ENCODE measurements around the gene FARP1. TPM values are rescaled to one million over a fixed set of nuclear protein-coding genes. Genes with fewer than 3 reads are reported as not detected.

Gene FARP1
- total RNA-seq, 1 donor from 2014 or later: 110 TPM

DNA sequence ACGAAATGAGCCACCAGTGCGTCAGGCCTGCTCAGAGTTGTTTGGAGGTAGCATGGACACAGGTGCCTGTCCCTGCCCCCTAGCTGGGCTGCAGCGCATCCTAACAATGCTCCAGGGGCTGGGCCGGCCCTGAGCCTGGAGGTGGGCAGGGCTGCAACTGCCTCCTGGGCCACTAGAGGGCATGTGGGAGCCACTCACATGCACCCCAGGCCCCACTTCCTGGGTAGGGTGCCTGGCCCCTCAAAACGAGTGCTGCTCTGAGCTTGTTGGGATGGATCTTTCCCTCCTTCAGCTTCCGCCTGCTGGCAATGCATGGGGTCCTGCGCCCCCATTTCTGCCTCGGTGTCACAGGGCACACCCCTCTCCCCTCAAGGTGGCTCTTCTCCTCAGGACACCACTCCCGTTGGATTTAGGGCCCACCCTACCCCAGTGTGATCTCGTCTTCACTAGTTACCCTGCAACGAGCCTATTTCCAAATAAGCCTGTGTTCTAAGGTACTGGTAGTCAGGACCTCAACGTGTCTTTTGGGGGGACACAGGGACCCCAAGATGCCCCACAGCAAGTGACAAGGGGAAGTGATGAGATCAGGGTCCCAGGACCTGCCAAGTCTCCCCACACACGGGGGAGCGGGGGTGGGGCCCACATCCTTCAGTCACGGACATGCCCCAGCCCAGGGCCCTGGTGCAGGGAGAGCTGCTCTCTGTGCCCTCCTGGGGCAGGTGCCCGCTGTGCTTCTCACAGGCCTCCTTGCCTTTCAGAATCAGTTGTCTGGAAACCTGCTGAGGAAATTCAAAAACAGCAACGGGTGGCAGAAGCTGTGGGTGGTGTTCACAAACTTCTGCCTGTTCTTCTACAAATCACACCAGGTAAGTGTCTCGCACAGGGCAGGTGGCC lies 302.7 kb downstream of the FARP1 start:
- intact Hi-C loops (cut with DNase I): loop anchor here (10.0 kb wide), 1 partner anchor 209 kb away; no protein-coding TSS in a partner anchor
- peak; percentile 98 for TF ChIP-seq CTCF (IDR thresholded peaks at IDR 0.05)
- Histone ChIP-seq H3K36me3 (peaks cover 60% of the 10 kb centered on the region), H3K27ac (peak overlapping the region; percentile 4), H3K27me3 (ENCODE audit: low read depth) (no peaks in the 10 kb centered on the region), H3K4me1 (peaks cover 10% of the 10 kb centered on the region), H3K9me3 (no peaks in the 10 kb centered on the region), H3K4me3 (no peak overlapping the region)
- peak; percentile 89 to 91 for ATAC-seq
- peak; percentile 81 for DNase-seq

GRCh38 chr13:98446234-98446621 lies 303.3 kb downstream of the FARP1 start:
- DNase-seq: peak; percentile 39
- H3K4me3 ChIP-seq: no peak overlapping the region
- no peaks in the 10 kb centered on the region for H3K27me3 ChIP-seq (ENCODE audit: low read depth)
- peaks cover 57% of the 10 kb centered on the region for H3K36me3 ChIP-seq
- intact Hi-C loops (cut with DNase I): loop anchor here (10.0 kb wide), 1 partner anchor 209 kb away; no protein-coding TSS in a partner anchor
- TF ChIP-seq CTCF (IDR thresholded peaks at IDR 0.05): no peak
- peak overlapping the region; percentile 4 for H3K27ac ChIP-seq
- H3K4me1 ChIP-seq: peaks cover 15% of the 10 kb centered on the region
- ATAC-seq: no peak
- H3K9me3 ChIP-seq: no peaks in the 10 kb centered on the region

GRCh38 chr13:98447130-98447529 lies 304.2 kb downstream of the FARP1 start:
- no peak overlapping the region for H3K4me3 ChIP-seq
- peaks cover 54% of the 10 kb centered on the region for H3K36me3 ChIP-seq
- H3K27me3 ChIP-seq (ENCODE audit: low read depth): no peaks in the 10 kb centered on the region
- no peak overlapping the region for H3K27ac ChIP-seq
- intact Hi-C loops (cut with DNase I): loop anchor here (10.0 kb wide), 1 partner anchor 208 kb away; no protein-coding TSS in a partner anchor
- no peaks in the 10 kb centered on the region for H3K9me3 ChIP-seq
- ATAC-seq (no peak), DNase-seq (no peak)
- peaks cover 15% of the 10 kb centered on the region for H3K4me1 ChIP-seq
- TF ChIP-seq CTCF (IDR thresholded peaks at IDR 0.05): no peak

DNA sequence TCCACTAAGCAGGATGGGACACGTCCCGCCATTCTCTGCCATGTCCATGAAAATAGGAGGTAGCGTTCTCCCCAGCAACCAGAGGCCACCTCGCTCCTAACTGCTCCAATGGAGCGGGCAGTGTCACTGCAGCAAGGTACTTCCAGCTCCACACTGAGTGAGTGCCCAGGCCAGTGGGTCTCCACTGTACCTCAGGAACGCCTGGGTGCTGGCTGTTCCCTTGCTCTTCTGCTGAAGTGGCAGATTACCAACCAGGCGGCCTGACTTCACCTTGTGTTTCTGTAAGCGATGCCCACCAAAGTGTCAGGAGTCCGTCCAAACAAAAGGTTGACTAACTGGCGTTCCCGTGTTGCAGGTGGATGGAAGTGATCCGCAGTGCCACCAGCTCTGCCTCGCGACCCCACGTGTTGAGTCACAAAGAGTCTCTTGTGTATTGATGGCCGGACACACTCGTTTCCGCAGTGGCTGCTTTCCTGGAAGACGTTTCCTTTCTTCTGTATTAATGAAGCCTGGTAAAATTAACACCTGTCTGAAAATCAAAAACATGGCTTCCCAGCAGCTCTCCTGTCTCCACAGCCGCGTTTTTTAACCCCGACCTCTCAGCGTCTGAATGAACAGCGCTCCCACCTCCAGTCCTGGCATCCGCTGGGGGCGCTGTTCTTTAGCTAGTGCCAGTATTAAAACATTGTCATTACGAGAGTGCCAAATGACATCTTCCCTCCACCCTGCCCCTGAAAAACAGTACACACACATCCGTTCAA lies 305.2 kb downstream of the FARP1 start:
- ATAC-seq: no peak
- Histone ChIP-seq H3K36me3 (peaks cover 56% of the 10 kb centered on the region), H3K9me3 (no peaks in the 10 kb centered on the region), H3K4me3 (no peak overlapping the region), H3K27me3 (ENCODE audit: low read depth) (no peaks in the 10 kb centered on the region), H3K27ac (no peak overlapping the region), H3K4me1 (peaks cover 15% of the 10 kb centered on the region)
- TF ChIP-seq CTCF (IDR thresholded peaks at IDR 0.05): peak; percentile 25
- DNase-seq: no peak
- intact Hi-C loops (cut with DNase I): loop anchor here (10.0 kb wide), 1 partner anchor 207 kb away; no protein-coding TSS in a partner anchor

- Histone ChIP-seq H3K4me3 (no peak overlapping the region), H3K36me3 (peaks cover 61% of the 10 kb centered on the region), H3K27me3 (ENCODE audit: low read depth) (no peaks in the 10 kb centered on the region), H3K27ac (no peak overlapping the region), H3K9me3 (no peaks in the 10 kb centered on the region), H3K4me1 (peaks cover 15% of the 10 kb centered on the region)
- TF ChIP-seq CTCF (IDR thresholded peaks at IDR 0.05): no peak
- ATAC-seq: no peak
- intact Hi-C loops (cut with DNase I): loop anchor here (10.0 kb wide), 1 partner anchor 206 kb away; no protein-coding TSS in a partner anchor
- DNase-seq: no peak
Measured at GRCh38 chr13:98448642-98448928, 305.7 kb downstream of the FARP1 start.

All from lower lobe of right lung (tissue), 2 donors.